ELR (cell line): ENCODE results near the gene EPHA6.

Experiments
- DNase-seq: peaks from one replicate; pipeline ENCODE4 v3.0.0-alpha.2; 2015; ENCODE audit warnings: low read depth

EPHA6 gene

DNA sequence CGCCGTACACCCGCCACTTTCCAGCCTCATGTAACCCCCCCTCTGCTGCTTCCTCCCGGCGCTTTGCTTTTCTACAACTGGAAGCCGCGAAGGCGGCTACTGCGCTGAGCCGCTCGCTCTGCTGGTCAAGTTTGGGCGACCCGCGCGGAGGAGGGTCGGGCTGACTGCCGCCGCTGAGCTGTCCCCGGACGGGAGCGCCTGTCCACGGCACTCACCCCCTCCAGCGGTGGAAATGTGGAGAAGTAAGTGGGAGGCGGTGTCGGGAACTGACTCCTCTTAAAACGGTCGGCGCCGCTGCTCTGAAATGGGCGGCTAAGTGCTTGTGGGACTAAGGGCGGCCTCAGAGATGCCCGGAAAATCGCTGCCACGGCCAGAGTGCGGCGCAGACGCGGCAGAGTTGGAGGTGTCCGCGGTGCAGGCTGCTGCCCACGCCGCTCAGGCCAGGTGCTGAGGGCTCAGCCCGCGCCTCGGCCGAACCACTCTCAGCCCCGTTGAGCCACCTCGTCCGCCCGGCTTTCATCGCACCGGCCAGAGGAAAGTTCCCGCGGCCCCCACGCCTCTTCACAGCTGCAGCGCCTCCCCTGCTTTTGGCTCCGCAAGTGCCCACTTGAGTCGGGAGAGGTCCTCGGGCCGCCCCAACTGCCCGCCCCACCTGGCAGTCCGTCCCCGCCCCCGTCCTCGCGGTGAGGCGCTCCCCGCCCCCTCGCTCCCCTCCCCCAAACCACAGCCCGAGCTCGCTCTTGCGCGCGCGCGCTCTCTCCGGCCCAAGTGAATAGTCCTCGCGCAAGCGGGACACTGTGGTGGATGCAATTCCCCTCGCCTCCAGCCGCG, at the start of gene EPHA6:
Gene EPHA6 (plus strand): TSS at position 775 of the 831 bp plus-strand sequence.
- peak; percentile 0 for DNase-seq

DNA sequence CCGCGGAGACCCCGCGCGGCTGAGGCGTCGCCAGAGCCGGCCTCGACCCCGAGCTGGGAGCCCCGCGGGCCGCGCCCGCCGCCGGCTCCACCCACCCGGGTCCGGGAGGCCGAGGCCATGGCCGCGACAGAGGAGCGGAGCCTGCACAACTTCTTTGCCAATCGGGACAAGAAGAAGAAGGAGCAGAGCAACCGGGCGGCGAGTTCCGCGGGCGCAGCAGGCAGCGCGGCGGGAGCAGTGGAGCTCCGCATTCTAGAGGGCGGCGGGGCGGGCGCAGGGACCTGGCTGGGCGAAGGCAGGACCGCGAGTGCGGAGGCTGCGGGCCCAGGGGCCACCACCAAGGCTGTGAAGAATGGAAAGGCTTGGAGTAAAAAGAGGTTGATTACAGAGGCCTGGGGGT, 37.6 kb upstream of the EPHA6 start:
- no peak for DNase-seq

DNA sequence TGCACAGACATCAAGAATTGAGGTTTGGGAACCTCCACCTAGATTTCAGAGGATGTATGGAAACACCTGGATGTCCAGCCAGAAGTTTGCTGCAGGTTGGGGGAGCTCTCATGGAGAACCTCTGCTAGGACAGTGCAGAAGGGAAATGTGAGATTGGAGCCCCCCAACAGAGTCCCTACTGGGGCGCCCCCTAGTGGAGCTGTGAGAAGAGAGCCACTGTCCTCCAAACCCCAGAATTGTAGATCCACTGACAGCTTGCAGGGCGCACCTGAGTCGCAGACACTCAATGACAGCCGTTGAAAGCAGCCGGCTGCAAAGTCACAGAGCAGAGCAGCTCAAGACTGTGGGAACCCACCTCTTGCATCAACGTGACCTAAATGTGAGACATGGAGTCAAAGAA, 34.6 kb upstream of the EPHA6 start:
- DNase-seq = no peak

DNA sequence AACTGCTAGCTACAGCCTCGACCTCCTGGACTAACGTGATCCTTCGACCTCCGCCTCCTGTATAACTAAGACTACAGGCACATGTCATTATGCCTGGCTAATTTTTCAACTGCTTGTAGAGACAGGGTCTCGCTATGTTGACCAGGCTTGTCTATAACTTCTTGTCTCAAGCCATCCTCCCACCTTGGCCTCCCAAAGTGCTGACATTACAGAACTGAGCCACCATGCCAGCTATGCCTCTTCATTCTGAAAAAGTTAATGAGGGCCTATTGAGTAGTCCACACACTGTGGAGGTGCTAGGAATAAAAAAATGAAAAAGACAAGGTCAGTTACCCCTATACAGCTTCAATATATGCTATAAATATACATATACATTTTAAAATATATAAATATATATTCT, 18.3 kb upstream of the EPHA6 start:
- no peak for DNase-seq

DNA sequence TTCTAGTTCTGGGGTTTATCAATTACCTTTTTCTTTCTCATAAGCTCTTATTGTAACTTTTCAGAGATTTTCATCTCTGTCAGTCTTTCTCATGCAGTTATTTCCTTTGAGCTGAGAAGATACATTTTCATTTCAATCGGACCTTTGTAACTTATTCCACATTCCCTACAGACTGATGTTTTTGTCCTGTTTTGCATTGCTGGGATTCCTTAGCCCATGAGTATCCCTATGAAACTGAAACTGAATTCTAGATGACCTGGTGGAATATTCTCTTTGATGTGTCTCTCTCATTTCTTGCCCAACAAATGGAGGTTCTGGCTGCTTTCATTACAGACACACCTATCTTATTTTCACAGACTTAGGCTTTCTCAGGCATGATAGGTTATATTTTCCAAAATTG, 10.5 kb upstream of the EPHA6 start:
- no peak for DNase-seq

DNA sequence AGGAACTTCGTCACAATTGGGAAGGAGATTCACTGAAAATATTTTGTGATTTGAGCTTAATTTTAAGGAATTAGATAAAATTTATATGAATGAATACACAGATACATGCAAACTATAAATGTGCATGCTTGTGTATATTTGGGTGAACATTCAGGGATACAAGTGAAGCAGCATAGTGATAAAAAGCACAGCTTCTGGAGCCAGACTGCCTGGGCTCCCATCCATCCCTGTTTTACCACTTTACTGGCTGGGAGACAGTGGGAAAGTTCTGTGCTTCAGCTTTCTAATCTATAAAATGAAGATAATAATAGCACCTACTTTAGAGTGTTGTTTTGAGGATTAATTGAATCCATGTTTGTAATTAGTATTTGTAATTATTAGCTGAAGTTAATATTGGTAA, 8.1 kb upstream of the EPHA6 start:
- DNase-seq = no peak

DNA sequence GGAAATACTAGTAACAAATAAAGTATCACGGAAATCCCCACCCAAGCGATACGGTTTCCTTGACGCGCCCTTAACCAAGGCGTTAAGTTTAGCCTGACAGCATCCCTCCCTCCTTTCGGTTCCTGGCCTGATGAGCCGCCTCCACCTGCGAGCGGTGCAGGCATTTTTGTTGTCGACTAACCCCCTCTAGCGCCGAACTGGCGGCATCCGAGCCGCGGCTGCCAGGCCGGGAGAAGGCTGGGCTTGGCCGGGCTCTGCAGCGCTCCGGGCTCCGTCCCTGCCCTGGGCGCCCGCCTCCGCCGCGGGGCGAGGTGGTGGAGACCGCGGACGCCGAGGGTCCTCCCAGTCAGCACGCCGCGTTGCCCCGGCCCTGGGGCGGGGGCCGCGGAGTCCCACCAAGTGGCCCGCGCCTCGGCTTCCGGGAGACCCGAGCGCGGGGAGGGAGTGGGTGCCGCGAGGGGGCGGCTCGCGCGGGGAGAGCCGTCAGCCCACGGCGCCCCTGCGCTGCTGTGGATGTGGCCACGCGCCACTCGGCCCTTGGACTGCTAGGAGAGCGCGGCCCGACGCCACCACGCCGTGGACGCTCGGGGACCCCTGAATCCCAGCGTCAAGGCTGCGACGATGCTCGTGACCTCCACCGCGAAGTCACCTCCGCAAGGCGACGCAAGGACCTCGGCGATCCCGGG, 1.1 kb upstream of the EPHA6 start:
- peak; percentile 19 for DNase-seq

DNA sequence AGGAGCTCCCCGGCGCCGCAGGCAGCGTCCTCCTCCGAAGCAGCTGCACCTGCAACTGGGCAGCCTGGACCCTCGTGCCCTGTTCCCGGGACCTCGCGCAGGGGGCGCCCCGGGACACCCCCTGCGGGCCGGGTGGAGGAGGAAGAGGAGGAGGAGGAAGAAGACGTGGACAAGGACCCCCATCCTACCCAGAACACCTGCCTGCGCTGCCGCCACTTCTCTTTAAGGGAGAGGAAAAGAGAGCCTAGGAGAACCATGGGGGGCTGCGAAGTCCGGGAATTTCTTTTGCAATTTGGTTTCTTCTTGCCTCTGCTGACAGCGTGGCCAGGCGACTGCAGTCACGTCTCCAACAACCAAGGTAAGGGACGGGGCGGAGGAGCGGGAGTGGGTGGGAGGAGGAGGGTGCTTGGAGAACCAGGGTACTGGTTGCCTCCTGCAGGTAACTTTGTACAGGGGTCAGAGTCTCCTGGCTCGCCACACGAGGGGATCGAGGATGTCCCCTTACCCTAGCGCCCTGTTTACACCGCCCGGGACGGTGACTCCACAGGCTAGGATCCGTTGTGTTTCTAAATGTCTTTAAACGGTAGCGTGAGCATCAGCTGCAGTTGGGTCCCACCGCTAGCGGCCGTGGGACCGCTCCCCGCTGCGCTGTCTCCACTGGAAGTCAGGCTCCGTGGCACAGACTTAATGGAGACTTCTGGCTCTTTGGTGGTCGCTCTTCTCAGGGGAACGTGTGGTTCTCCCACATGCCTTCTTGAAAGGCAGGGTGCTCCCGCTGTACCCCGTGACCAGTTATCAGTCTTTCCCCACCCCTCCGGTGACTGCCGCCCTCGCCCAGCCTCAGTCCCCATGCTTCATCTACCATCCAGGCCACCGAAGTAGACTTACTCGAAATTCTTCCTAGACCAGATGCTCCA, 515 bp downstream of the EPHA6 start:
- DNase-seq = no peak

DNA sequence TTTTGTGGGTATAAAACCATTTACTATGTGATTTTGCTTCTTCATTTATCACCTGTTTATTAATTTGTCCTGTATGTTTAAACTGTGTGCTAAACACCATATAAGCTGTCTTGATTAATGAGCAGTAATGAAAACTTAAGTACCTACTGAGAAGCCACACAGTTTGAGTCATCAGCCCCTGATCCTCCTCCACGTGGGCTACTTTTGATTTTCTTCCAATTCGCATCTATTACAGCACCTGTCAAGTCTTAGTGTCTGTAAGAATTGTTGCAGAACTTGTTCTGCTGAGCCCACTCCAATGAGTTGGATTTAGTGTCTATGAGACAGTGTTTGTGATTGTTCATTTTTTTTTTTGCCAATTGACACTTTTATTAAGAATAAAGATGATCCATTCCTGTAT, 16.8 kb downstream of the EPHA6 start:
- no peak for DNase-seq

DNA sequence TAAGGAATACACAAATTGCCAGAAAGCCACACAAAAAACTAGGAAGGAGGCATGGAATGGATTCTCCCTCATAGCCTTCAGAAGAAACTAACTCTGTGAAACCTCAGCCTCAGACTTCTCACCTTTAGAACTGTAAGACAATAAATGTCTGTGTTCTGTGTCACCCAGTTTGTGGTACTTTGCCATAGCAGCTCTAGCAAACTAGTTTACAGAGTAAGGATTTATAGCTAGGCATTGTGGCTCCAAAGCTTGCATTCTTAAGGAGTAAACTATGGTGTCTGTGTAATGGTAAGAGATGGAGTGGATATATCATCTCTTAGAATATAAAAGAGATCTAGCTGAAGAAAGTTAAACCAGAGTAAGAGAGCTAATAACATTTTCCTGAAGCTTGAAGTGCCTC, 18.9 kb downstream of the EPHA6 start:
- no peak for DNase-seq

DNA sequence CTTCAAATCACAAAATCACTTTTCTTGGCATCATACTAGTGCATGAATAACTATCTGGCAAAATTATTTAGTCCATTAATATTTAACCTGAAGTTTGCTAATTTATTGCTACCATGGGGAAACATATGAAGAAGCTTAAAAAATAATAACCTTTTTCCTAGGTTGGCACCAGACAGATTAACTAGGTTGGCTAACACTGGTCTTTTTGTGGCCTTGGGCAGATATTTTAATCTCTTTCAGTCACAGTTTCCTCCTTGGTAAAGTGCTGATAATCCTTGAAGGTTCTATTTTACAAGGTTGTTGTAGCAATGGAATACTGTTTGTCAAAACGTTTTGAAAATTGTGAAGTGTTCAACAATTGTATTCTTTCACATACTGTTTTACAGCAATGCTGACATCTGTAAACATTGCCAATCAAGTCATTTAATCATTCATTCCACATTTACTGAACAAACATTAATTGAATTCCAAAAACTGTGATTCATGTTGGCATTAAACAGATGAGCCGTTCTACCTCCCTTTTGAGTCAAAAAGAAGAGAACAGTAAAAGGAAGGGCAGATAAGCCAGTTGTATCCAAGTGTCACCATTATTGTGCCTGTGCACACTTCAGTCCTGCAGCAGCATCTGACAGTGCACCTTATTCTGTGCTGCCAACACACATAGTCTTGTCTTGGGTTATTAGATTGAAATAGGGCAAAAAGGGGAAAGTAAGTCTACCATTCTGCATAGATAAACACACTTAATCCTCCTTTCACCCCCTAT, 21.9 kb downstream of the EPHA6 start:
- no peak for DNase-seq

DNA sequence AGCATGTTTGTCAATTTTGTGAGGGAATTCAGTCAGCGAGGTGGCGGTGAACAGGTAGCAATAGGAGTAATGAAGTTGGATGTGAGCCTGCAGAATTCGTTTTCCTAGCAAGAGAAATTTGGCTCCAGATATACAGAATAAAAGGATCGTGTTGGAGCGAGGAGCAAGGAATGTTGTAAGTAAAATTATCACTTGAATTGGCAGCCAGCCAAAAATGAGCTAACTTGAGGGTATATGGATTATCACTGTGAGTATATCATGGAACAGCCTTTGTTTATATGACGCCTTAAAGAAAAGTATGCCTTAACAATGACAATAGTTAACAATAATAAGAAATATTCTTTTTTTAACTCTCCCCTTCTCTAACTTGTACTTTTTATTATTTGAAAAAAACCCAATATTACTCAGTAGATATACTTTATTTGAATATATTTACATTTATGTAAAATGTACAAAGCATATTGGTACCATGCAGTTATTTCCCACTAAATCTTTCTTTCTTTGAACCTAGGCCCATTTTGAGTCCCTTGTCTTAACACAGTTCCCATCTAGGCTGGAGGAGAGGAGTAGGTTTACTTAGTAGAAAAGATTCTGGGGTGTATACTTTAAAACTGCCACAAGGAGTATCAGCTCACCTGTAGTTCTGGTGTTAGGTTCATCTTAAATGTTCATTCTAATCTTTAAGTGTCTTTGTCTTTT, 29.3 kb downstream of the EPHA6 start:
- DNase-seq = no peak

DNA sequence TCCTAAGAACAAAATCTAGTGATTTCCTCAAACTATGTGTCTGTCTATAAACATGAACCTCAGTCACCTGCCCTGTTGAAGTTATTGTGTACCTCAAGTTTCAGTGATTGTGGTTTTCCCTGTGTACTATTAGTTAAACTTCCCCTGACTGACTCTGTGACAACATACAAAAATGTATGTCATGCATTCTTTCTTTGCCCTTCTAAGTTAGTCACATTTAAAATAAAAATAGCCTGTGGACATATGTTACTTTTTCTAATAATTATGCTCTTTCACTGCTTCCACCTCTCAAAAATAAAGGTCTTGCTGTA, 29.8 kb downstream of the EPHA6 start:
- DNase-seq = no peak

DNA sequence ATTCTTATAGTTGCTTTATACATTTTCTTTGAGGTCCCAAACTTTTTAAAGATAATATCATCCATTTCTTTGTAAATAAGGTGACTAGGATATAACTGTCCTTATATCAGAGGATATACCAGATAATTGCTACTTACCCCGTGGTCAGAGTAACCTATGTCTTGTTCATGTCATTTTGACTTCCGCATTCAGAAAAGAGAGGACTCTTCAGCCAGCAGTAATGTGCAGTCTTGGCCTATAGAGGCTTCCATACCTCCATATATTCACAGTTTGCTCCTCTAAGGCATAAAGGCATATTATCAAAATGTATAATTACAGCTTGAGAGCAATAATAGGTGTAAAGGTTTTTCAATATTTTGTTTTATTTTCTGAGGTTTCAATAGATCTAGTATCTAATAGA, 38.5 kb downstream of the EPHA6 start:
- no peak for DNase-seq

DNA sequence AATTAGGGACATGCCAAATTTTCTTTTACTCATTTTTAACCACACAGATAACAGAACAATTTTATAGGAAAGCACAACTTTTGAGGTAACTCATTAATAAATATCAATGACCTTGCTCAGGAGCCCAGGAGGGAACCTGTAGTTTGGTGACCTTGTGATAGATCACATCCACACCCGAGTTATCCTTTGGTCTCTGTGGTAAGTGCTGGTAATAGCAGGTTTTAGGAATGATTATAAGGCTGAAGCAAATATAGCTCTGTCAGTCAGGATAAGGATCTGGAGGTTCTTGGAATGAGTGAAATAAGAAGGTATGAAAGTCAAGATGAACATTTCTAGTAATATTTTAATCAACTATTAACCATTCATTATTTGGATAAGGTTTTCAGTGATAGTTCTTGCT, 46.5 kb downstream of the EPHA6 start:
- DNase-seq = no peak

DNA sequence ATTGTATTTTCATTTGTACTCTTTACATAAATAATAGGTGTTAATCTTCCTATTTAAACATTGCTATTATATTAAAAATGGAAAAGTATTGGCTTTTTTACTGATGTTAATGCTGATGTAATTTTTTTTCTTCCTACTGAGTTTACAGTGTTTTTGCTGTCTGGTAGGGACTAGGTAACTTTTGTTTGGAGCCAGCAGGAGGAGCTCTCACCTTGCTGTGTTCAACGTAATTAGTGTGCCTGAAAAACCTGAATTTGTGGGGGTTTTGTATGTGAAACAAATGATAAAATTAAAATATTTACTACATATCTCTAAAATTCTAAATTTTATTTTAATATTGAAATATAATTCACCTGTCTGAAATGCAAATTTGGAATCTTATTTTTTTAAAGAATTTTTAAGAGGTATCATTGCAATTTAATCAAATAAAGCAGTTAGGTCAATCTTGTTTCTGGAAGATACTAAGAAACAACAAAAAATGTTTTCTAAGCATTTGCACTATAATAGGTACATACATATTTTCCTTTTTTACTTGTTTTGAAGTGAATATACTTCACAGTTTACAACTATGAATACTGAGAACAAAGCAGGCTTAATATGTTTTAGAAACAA, 48.8 kb downstream of the EPHA6 start:
- peak; percentile 19 for DNase-seq

DNA sequence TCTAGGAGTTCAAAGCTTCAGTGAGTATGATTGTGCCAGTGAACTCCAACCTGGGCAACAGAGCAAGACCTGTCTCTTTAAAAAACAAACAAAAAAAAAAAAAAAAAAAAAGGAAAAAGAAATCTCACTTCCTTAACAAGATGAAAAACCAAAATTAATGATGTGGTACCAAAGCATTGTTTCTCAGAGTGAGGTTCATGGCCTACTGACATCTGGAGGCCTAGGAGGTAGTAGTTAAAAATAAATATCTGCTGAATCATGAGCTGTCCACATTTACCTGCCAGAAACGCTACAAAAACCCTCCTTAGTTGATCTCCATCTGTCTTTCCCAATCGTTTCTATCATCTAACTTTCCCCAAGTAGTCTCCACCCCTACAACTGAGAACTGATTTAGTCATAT, 51.2 kb downstream of the EPHA6 start:
- DNase-seq = no peak

DNA sequence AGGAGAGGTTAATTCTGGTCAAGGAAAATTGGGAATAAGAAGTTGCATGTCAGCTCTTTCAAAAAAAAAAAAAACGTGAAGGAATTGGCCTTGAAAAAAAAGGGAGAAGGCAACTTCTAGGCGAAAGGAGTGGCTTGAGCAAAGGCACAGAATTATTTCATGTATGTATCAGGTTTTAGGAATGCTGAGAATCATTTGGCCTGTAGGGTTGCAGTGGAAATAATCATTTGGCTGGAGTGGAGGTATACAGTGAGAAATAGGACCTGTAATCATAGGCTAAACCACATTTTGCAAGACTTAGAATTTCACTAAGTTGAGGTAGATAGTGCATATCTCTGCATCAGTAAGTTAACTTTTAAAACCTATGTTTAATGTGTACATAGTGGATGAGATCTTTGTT, 54.9 kb downstream of the EPHA6 start:
- DNase-seq = no peak

DNA sequence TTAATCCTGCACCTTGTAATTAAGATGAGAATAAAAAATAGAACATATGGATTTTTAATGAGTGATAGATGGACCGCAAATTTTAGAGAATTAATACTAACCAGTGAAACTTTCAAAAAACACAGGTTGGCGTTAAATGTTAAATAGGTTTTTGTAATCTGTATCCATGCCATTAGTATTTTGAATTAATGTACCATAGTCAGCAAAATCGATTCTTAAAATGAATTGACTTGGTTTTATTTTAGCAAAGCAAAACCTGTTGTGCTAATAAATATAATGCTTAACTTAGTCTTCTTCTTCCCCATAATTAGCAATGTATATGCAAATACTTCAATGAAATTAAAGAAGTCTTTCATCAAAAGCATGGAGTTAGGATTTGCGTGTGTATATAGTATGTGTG, 63.1 kb downstream of the EPHA6 start:
- no peak for DNase-seq

DNA sequence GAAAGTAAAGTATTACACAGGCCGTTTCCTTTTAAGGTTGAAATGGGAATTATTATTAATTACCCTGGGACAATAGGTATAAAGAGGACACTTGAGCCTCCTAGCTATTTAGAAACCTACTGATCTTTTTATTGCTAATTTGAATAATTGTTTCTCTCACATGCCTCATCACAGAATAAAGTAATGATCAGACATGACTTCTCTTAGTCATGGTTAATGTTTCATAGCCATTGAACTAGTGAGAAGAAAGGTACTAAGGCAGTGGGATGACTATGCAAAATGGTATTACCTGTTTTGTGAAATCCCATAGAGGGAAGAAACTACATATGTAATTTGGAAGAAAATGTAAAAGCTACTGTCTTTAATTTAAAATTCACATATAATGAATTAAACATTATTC, 85.6 kb downstream of the EPHA6 start:
- no peak for DNase-seq

DNA sequence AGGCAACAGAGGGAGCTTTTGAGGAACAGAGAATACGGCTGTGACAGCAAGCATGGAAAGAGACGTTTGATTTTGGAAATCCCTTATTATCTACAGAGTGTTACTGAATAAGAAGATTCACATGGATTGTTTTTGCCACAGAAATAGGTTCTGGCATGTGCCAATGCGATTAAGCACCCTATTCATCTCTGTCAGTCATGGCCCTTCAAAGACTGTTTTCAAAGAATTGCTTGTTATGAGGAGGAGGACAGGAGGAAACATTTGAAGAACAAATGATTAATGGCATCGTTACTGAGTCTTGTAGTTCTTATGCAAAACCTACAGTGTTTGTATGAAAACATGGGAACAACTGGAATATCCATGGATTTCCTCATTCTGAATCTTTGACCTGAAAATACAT, 86.2 kb downstream of the EPHA6 start:
- DNase-seq = no peak
